H1 (cell line): ENCODE data around the gene LY86. TPM values are rescaled to one million over a fixed set of nuclear protein-coding genes. Genes with fewer than 3 reads are reported as not detected.

Experiments used
- BRCA1 ChIP-seq: IDR thresholded peaks from 2 replicates; pipeline ENCODE4 v1.6.1; 2012; ENCODE audit warnings: low read depth, low read length, improper control_type of control experiment
- GABPA ChIP-seq: IDR thresholded peaks from 2 replicates; pipeline ENCODE4 v1.6.1; 2011; ENCODE audit warnings: mild to moderate bottlenecking, low read length, moderate library complexity, borderline replicate concordance; ENCODE audit not compliant: insufficient read depth
- POU5F1 ChIP-seq: IDR thresholded peaks from 2 replicates; pipeline ENCODE4 v1.6.1; 2011; ENCODE audit warnings: low read depth, mild to moderate bottlenecking, low read length, moderate library complexity
- SP1 ChIP-seq: IDR thresholded peaks from 2 replicates; pipeline ENCODE4 v1.6.1; 2011; ENCODE audit warnings: low read depth, low read length
- TEAD4 ChIP-seq: IDR thresholded peaks from 2 replicates; pipeline ENCODE4 v1.6.1; 2012; ENCODE audit warnings: low read depth, low read length, inconsistent platforms, mixed read lengths
- polyA plus RNA-seq, 7 experiments: library from polyadenylated mRNA; depleted of rRNA in 3 of 7; stranded (reverse) in 5 of 7; unstranded in 2 of 7; fragments of >200 nt in 5 of 7; fragments of 200-250 nt in 2 of 7; gene quantifications; 1 replicate in 5 of 7; 2 replicates in 1 of 7; 4 replicates in 1 of 7; pipeline versions ENCODE4 v1.2.1 to v1.2.3, GENCODE V29; 2011 to 2013; ENCODE audit warnings: missing spikeins in 2 of 7, mixed read lengths in 2 of 7
- total RNA-seq: library from RNA; stranded (reverse); fragmentation: NEBNext Ultra II Directional; extraction: Animal tissue kit (Norgen Biotek cat#: 25700); gene quantifications from 2 replicates; pipeline ENCODE4 v1.2.1, GENCODE V29; 2021
- TF ChIP-seq, protein P1 (sequence below): fragments of 300-600 bp; sonication (generic); IDR thresholded peaks from 2 replicates; pipeline ENCODE4 v1.7.1; 2012; ENCODE audit warnings: low read length, moderate library complexity, mild to moderate bottlenecking, inconsistent platforms; ENCODE audit not compliant: insufficient replicate concordance

LY86 gene
- total and polyA plus RNA-seq, 2 of the 8 experiments (the other 6 are each of a cell fraction or from before 2014, with no cell fraction given) = not detected

DNA sequence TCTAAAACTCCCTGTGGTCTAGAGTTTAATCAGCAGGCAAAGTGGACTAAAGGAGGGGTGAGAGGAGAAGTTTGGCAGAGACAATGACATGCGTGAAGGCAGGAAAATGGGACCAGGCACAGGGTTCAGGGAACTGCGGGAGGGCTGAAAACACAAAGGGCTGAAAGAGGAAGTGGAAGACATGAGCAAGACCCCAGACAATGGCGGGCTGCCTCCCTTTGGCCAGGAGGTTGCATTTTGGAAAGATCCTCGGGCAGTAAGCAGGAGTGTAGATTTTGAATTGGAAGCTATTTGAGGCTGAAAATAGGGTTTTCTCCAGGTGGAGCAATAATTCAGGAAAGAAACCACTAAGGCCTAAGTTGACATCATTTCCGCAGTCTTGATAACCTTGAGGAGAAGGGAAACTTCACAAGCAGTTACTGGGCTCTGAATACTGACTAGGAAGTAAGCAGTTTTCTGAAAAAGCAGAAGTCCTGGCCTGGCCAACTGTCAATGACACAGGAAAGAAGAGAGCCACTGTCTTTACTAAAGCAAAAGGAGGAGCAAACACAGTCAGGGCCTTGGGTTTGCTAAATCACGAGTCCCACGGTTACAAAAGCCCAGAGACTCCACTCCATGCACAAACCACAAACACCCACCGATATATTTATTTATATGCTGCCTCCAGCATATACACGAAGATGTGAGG, 3.4 kb downstream of the LY86 start (continued):
- TF ChIP-seq, protein P1, sequence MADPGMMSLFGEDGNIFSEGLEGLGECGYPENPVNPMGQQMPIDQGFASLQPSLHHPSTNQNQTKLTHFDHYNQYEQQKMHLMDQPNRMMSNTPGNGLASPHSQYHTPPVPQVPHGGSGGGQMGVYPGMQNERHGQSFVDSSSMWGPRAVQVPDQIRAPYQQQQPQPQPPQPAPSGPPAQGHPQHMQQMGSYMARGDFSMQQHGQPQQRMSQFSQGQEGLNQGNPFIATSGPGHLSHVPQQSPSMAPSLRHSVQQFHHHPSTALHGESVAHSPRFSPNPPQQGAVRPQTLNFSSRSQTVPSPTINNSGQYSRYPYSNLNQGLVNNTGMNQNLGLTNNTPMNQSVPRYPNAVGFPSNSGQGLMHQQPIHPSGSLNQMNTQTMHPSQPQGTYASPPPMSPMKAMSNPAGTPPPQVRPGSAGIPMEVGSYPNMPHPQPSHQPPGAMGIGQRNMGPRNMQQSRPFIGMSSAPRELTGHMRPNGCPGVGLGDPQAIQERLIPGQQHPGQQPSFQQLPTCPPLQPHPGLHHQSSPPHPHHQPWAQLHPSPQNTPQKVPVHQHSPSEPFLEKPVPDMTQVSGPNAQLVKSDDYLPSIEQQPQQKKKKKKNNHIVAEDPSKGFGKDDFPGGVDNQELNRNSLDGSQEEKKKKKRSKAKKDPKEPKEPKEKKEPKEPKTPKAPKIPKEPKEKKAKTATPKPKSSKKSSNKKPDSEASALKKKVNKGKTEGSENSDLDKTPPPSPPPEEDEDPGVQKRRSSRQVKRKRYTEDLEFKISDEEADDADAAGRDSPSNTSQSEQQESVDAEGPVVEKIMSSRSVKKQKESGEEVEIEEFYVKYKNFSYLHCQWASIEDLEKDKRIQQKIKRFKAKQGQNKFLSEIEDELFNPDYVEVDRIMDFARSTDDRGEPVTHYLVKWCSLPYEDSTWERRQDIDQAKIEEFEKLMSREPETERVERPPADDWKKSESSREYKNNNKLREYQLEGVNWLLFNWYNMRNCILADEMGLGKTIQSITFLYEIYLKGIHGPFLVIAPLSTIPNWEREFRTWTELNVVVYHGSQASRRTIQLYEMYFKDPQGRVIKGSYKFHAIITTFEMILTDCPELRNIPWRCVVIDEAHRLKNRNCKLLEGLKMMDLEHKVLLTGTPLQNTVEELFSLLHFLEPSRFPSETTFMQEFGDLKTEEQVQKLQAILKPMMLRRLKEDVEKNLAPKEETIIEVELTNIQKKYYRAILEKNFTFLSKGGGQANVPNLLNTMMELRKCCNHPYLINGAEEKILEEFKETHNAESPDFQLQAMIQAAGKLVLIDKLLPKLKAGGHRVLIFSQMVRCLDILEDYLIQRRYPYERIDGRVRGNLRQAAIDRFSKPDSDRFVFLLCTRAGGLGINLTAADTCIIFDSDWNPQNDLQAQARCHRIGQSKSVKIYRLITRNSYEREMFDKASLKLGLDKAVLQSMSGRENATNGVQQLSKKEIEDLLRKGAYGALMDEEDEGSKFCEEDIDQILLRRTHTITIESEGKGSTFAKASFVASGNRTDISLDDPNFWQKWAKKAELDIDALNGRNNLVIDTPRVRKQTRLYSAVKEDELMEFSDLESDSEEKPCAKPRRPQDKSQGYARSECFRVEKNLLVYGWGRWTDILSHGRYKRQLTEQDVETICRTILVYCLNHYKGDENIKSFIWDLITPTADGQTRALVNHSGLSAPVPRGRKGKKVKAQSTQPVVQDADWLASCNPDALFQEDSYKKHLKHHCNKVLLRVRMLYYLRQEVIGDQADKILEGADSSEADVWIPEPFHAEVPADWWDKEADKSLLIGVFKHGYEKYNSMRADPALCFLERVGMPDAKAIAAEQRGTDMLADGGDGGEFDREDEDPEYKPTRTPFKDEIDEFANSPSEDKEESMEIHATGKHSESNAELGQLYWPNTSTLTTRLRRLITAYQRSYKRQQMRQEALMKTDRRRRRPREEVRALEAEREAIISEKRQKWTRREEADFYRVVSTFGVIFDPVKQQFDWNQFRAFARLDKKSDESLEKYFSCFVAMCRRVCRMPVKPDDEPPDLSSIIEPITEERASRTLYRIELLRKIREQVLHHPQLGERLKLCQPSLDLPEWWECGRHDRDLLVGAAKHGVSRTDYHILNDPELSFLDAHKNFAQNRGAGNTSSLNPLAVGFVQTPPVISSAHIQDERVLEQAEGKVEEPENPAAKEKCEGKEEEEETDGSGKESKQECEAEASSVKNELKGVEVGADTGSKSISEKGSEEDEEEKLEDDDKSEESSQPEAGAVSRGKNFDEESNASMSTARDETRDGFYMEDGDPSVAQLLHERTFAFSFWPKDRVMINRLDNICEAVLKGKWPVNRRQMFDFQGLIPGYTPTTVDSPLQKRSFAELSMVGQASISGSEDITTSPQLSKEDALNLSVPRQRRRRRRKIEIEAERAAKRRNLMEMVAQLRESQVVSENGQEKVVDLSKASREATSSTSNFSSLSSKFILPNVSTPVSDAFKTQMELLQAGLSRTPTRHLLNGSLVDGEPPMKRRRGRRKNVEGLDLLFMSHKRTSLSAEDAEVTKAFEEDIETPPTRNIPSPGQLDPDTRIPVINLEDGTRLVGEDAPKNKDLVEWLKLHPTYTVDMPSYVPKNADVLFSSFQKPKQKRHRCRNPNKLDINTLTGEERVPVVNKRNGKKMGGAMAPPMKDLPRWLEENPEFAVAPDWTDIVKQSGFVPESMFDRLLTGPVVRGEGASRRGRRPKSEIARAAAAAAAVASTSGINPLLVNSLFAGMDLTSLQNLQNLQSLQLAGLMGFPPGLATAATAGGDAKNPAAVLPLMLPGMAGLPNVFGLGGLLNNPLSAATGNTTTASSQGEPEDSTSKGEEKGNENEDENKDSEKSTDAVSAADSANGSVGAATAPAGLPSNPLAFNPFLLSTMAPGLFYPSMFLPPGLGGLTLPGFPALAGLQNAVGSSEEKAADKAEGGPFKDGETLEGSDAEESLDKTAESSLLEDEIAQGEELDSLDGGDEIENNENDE = no peak
- TF ChIP-seq POU5F1 (no peak), SP1 (no peak), GABPA (no peak), TEAD4 (no peak), BRCA1 (no peak)
